ENCODE results near the gene TWF1.
"Not testable (repeated sequence)": the region's sequence is repeated elsewhere in the genome, so short reads cannot be mapped to it uniquely, and the experiment has no call there.

Gene TWF1

DNA sequence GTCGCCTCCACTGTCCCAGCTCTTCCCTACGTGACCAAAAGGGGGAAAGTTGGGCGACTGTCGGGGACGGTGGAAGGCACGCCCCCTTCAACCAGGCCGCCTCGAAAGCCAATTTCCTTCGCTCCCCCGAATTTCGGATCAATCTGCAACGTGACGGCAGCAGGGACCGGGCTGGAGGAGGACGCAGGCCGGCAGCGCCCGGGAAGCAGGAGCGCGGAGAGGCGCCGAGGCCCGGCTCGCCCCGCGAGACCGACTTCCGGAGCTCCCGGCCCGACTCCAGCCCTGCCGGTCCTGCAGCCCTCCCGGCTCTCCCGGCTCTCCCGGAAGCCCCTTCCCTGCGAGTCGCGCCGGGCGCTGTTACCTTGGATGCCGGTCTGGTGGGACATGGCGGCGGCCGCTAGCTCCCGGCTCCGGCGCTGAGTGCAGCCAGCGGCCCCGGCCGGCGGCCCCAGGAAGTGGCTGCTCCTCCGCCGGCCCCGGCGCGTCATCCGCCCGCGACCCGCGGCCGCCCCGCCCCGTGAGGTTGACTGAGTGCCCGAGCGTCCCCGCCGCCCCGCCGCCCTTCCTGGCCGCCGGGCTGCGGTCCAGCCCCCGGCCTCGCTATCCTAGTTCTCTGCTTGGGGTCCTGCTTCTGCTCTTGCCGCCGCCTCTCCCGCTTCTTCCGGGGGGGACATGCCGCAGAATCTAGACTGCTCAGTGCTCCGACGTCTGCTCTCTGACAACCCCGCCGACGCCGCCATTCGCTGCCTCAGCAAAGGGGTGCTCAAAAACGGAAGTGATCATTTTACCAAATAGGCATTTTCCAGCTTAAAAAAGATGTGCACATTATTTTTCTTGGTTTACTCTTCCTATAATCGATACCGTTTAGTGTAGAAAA, at the start of gene TWF1:
TSS of gene TWF1 (minus strand) at position 458 of the 877 bp plus-strand sequence. CDS start at position 386, 72 bp downstream.
- peak; percentile 71 to 79 (median 76) for DNase-seq

DNA sequence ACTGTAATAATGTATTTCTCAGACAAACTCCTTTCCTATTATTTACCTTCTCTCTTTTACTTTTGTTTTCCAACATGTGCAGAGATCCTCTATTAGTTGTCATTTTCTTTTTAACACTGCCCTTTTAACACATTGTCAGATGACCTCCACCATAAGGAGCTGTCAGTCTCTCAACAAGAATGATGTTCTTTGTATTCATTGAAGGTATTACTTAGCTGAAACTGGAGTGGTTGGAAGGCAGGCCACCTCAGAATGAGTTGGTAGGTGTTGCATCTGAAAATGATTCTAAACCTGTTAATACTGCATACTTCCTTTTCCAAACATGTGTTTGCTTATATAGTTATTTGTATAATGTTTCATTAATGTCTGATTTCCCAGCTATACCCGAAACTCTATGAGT, 46.6 kb upstream of the TWF1 start:
- DNase-seq = no peak

DNA sequence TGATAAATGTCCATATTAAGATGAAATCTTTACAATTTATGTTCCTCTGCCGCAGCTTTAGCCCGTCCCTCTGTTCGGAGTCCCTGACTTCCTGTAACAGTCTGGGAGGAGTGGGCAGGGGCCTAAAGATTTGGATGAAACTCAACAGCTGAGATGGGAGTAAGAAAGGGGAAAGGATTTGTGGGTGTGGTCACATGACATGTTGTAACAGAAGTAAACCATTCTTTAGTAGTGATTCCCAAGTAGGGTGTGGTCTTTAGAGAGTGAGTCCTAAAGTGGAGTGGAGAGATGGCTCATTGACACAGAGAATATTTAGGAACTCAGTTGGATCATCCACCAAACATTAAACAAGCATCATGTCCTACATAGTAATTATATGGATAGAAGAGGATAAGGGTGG, 42.7 kb upstream of the TWF1 start:
- DNase-seq = no peak

GRCh38 chr12:43848226-43848507, 42.0 kb upstream of the TWF1 start:
- no peak for DNase-seq

- DNase-seq = not testable (repeated sequence)
Observed at GRCh38 chr12:43847425-43848225, 41.5 kb upstream of the TWF1 start.

- DNase-seq = no peak
Observed at GRCh38 chr12:43842259-43842658, 36.1 kb upstream of the TWF1 start.

DNA sequence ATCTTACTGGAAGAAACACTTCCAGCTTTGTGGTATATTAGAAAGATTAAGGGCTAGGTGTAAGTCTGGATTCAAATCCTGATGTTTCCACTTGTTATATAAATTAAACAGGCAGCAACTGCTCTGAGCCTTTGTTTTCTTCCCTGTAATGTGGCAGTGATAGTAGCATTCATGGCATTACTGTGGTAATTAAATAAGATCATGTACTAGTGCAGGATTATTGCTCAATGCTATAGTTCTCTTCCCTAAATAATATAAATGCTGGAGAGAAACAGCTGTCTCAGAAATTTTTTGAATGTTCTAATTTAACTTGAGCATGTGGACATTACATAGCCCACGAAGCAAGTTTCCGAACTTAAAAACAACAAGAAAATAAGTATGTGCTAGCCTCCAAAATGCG, 35.1 kb upstream of the TWF1 start:
- DNase-seq = no peak

- DNase-seq = no peak
Observed at GRCh38 chr12:43840338-43840737, 34.2 kb upstream of the TWF1 start.

- DNase-seq = no peak
Observed at GRCh38 chr12:43836475-43836989, 30.4 kb upstream of the TWF1 start.

- DNase-seq = peak; percentile 27 to 31 (median 30)
Observed at GRCh38 chr12:43835656-43836474, 29.7 kb upstream of the TWF1 start, which contains the start of gene TMEM117. Gene TMEM117 (plus strand): TSS chr12:43836081.

DNA sequence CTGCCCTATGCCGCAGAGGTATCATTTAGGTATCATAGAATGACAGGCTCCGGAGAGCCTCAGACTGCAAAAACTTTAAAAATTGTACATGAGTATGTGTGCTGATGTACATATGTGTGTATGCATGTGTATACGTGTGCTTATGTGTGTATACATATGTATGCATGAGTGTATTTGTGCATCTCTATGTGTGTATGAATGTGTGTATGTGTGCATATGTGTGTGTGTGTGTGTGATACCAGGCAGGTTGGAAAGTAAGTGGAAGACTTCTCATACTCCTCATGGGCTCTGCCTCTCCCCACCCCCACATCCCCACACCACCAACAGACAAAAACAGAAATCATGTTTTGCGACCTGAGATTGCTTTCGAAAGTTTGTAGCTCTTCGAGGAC, 29.1 kb upstream of the TWF1 start:
- DNase-seq = no peak

GRCh38 chr12:43832463-43833168, 26.5 kb upstream of the TWF1 start:
- DNase-seq = no peak

GRCh38 chr12:43827093-43827492, 21.0 kb upstream of the TWF1 start:
- no peak for DNase-seq

GRCh38 chr12:43826681-43827080, 20.6 kb upstream of the TWF1 start:
- no peak for DNase-seq

DNA sequence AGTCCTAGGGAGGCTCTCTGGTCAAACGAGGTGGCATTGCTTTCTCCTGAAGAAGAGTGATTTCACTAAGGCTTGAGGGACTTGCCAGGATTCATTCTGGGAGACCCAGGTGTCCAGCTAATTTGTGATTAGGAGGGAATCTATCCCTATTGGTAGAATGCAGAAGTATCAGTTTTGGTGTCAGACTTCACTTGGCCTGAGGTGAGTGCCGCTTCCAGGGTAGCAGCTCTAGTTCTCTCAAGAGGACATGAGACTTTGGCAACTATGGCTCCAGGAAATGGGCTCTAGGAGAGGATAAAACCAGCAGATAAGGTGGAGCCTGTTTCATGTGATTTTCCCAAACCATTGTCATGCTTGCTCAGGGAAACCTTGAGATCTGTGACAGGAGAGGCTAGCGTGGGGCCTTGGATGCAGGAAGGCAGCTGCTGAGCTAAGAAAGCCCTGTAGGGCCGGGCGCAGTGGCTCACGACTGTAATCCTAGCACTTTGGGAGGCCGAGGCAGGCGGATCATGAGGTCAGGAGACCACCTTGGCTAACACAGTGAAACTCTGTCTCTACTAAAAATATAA, 18.2 kb upstream of the TWF1 start:
- no peak for DNase-seq

DNA sequence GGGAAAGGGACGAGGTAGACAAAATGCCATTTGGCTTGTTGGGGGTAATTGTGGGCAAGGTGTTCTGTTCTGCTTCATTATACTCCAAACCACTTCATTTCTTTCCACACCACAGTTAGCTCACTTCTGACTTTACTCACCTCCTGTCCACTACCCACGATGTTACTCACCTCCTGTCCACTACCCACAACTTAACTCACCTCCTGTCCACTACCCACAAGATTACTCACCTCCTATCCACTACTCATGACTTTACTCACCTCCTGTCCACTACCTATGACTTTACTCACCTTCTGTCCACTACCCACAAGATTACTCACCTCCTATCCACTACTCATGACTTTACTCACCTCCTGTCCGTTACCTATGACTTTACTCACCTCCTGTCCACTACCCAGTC, 10.1 kb upstream of the TWF1 start:
- DNase-seq = no peak

DNA sequence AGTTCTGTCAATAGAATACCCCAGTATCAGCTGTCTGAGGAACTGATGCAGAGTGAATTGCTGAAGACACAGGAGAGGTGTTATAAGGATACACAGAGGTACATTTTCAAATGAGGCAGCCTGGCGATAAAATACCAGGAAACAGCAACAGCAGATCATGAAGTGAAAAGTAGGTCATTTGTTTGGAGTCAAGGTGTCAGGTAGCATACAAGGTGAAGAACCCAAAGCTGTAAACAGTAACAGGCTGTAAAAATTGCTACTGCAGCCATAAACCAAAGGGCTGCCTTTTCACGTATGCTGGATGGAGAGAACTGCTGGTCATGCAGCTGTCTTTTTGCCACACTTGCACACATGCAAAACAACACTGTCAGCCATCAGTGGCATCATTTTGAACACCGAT, 9.3 kb upstream of the TWF1 start:
- no peak for DNase-seq

DNA sequence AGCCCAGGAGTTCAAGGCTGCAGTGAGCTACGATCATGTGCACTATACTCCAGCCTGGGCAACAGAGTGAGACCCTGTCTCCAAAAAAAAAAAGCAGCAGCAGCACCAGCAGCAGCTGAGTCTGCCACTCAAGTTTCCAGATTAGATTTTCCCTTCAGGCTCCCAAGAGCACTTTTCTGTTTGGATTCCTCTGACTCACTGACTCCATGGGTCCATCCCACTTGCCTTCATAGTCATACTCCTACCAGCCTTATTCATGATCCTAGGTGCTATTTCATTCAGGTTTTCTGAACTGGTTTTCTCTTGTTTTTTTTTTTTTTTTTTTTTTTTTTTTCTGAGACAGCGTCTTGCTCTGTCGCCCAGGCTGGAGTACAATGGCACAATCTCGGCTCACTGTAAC, 6.8 kb upstream of the TWF1 start:
- no peak for DNase-seq

GRCh38 chr12:43812057-43812456, 5.9 kb upstream of the TWF1 start:
- DNase-seq = no peak

GRCh38 chr12:43807386-43807785, 1.3 kb upstream of the TWF1 start:
- no peak for DNase-seq

- no peak for DNase-seq
Observed at GRCh38 chr12:43806737-43807072, 588 bp upstream of the TWF1 start.

DNA sequence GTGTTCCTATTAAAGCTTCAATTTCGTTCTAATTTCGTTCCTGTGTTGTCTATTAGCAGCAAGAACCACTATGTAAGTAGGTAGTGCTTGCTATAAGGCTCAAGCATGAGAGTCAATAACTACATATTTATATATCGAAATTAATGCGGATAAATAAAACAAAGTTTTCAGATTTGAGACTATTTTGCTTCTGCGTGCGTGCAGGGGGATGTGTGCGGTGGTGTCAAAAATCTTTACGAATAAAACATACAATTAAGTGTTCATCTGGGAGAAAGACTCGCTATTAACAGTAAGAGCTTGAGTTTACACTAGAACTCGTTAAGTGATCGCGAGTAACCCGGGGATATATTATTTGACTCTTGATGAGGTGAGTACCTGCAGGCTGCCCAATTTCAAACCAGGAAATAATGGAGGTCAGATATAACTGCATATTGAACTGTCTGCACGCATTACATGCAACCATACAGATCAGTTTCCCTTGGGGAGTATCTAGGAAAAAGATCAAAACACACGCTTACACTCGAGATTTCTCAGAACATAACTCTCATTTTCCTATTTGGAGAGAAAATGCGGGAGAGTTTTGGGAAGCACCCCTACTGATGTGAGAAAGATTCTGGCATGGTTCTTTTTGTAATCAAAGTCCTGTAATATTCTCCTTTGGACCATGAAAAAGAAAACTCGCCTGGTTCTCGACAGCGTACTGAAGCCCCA, 813 bp downstream of the TWF1 start:
- DNase-seq = no peak
